Subcutaneous adipose tissue (tissue), 4 donors: ENCODE results near the gene CEBPA. TPM values are rescaled to one million over a fixed set of nuclear protein-coding genes. Genes with fewer than 3 reads are reported as not detected.

Experiments used
- total RNA-seq, 4 donors: library from RNA; depleted of rRNA; stranded (reverse); fragments of >200 nt; gene quantifications; one replicate each; pipeline ENCODE4 v1.1.0, GENCODE V29; 2016
- TF ChIP-seq, protein P1 (sequence below): fragments of 450-650 bp; IDR thresholded peaks from one replicate; pipeline ENCODE4 v1.5.1; 2016; ENCODE audit warnings: low read depth, mild to moderate bottlenecking, control low read depth, antibody characterized with exemption, moderate library complexity

The CEBPA gene
- total RNA-seq, 4 donors from 2014 or later: 114 to 646 (median 258) TPM

DNA sequence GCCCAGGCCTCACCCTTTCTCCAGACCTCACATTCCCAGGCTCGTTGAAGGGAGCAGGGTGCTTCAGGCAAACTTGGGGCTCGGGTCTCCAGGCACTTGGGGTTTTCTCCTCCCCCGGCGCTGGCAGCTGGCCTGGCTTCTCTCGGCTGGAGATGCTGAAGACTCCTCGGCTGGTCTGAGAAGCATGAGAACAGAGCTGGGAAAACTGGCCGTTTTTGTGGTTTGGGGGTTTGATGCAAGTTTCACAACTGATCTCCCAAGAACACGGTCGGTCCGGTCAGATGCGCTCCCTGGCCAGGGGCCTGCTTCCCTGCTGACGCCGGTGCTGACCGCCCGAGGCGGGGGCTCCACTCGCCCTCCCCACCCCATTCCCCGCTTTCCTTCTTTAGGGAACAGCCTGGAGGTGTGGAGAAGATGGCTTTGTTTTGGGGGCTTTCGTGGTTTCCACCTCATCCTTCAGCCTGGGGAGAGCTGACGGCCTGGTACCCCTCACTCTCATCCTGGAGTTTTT, 35.3 kb downstream of the CEBPA start:
- TF ChIP-seq, protein P1, sequence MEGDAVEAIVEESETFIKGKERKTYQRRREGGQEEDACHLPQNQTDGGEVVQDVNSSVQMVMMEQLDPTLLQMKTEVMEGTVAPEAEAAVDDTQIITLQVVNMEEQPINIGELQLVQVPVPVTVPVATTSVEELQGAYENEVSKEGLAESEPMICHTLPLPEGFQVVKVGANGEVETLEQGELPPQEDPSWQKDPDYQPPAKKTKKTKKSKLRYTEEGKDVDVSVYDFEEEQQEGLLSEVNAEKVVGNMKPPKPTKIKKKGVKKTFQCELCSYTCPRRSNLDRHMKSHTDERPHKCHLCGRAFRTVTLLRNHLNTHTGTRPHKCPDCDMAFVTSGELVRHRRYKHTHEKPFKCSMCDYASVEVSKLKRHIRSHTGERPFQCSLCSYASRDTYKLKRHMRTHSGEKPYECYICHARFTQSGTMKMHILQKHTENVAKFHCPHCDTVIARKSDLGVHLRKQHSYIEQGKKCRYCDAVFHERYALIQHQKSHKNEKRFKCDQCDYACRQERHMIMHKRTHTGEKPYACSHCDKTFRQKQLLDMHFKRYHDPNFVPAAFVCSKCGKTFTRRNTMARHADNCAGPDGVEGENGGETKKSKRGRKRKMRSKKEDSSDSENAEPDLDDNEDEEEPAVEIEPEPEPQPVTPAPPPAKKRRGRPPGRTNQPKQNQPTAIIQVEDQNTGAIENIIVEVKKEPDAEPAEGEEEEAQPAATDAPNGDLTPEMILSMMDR: no peak

DNA sequence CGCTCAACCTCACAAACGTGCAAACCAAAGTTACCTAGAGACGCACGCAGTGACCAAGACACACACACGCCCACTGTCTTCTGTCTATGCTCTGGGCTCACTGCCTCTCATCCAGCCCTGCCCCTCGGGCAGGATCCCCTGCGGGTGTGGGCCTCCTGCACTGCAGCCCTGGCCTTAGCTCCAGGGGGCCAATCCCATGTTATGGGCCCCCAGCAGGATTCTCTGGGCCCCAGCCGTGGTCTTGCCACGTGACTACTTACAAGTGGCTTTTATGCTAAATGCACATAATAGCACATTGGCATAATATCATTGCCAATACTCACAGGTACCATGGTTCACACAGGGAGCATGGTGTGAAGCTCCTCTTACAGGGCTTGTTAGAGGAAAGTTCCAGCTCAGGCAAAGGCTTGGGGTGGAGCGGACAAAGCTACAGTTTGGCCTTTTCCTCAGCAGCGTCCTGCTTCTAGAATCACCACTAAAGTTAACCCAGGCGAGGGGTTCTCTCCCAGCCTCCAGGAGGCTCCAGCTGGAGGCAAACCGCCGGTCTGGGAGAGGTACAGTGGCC, 37.4 kb downstream of the CEBPA start:
- TF ChIP-seq, protein P1: no peak

DNA sequence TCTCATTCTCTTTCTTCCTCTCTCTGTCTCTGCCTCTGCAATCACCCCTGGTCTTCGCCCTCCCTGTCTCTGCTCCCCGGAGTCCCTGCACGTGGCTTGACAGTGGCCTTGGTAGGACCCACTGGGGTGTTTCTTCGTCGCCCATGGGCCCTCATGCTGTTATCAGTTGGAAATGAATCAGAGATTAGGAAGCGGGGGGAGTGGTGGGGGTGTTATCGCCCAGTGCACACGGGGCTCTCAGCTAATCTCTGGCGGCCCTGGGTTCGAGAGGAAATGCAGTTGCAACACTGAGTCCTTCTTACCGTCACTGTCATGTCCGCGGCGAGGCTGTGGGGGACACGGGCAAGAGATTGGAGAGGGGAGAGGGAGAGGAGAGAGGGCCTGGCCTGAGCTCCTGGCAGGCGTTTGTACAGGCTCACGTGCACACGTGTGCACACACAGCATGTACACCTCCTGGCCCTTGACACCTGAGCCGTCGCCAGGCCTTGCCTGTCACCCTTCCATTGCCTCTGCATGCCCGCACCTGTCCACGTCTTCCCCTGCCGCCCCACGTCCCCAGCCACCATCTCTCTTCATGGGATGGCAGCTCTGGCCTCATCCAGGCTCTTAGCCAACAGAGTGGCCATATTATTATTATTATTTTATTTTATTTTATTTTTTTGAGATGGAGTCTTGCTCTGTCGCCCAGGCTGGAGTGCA, 38.9 kb downstream of the CEBPA start:
- TF ChIP-seq, protein P1: no peak

DNA sequence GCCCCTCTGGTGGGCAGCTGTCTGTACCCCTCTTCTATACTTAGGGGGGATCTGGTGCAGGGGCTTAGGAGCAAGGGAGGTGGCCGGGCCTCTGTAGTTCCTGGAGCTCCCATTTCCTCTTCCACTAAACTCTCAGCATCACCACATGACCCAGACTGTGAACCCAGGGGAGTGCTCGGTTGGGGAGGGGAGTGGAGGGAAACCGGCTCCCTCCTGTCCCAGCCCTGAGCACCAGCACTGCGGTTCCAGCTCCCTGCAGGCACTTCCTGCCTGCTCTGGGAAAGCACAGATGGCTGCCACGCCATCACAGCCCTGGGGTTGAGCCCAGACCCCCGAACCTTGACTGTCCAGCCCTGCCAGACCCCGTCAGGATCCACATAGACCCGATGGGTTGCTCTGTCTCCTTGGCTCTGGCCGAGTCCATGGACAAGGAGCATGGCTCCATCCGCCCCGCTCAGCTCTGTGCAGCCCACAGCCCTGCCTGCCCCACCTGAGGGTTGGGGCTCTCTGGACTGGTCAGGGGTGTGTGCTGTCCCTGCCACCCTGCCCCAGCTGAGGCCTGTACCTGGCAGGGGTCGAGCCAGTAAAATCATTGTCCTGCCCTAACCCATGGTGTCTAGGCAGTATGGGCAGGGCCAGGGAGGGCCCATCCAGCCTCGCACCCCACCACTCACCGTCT, 40.7 kb downstream of the CEBPA start:
- TF ChIP-seq, protein P1: no peak

DNA sequence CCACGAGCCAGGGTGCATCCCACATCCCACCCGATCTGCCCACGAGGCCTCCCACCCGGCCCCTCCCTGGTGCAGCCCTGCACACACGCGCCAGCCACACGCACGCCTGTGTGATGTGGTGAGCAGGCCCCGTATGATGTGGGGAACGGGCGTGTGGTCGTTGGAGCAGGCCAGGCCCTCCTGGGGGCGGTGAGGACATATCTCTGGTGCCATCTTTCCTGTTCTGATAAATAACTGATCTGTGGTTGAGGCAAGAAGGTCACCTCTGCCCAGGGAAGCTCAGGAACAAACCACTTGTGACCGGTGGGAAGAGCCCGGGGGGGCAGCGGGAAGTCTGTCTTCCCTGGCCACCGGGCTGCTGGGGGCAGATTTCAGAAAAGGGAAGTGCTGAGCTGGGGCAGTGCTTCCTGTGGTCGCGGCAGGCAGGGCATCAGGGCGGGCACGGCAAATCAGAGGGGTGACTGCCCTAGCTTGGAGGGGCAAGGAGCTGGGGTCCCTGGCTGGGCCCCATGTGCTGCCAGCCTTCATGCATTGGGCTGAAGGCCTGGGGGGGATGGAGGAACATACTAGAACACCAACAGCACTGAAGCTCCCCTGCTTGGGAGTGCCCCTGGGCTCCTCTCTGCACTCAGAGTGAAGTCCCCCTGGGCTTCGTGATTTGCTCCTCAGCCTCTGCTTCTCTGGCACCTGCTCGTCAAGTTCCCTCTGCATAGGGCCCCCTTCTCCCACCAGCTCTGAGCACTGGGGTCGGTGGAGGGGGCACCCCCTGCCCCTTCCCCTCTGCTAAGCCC, 41.5 kb downstream of the CEBPA start:
- TF ChIP-seq, protein P1: no peak

DNA sequence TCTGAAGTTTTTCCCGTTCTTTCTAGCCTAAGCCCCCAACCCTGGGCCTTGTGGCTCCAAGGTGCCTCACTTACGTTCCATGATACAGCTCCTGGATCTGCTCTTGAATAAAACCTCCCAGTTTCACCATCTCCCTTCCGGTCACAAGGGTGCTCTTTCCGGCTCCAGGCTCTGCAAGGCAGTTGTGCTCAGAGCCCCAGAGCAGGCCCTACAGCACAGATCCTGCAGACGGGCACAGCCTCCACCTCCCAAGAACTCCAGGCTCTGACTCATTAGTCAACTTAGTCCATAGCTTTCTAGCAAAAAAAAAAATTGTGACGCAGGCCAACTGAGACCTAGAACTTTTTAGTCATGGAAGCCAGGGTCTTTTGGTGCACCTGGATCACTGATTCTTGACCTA, 42.8 kb downstream of the CEBPA start:
- TF ChIP-seq, protein P1: no peak
